Measurements from ENCODE around the gene GID8. TPM values are rescaled to one million over a fixed set of nuclear protein-coding genes. Genes with fewer than 3 reads are reported as not detected.
A peak's percentile ranks its signal among the peaks of the same experiment; 100 is the strongest.

GID8 gene
- total and polyA plus RNA-seq, 2 of the 13 experiments (the other 11 are each of a cell fraction or from before 2014, with no cell fraction given): 39.6 to 59.8 TPM

DNA sequence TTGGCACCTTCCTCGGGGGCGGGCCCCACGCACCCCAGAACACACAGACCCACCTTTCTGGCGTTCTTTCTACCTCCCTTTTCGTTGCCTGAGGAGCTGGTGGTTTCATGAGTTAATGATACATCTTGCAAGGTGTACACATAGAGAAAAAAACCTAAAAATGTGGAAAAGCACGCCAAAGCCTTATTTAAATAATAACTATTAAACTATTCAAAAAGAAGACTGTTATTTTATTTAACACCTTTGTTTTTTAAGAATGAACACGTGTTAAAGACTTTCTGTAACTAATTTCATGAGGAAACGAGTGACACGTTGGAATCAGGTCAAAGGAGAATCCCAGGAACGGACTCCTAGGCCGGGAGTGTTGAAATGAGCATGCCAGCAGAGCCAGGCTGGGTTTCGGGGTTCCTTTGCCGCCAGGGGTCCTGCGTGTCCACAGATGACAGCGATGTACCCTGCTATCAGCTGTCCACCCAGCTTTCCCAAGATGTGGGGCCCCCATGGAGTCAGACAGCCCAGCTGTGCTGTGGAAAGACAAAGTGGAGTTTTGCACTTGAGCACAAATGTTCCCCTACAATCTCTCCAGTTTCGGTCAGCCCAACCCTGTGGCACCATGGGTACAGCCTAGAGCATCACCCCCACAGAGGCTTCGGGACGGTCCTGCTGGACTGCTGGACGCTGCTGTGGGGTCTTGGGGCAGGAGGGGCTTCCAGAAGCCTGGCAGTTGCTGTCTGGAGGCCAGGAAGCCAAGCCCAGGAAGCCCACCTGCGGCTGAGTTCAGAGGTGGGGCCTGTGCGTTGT is 30.6 kb downstream of the GID8 start (continued):
- TF ChIP-seq, protein P1, sequence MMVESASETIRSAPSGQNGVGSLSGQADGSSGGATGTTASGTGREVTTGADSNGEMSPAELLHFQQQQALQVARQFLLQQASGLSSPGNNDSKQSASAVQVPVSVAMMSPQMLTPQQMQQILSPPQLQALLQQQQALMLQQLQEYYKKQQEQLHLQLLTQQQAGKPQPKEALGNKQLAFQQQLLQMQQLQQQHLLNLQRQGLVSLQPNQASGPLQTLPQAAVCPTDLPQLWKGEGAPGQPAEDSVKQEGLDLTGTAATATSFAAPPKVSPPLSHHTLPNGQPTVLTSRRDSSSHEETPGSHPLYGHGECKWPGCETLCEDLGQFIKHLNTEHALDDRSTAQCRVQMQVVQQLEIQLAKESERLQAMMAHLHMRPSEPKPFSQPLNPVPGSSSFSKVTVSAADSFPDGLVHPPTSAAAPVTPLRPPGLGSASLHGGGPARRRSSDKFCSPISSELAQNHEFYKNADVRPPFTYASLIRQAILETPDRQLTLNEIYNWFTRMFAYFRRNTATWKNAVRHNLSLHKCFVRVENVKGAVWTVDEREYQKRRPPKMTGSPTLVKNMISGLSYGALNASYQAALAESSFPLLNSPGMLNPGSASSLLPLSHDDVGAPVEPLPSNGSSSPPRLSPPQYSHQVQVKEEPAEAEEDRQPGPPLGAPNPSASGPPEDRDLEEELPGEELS (CRISPR knock-in tag; IDR thresholded peaks at IDR 0.05): peak; percentile 11; the same call in 1 of the 2 replicates
- peak; percentile 66 for TF ChIP-seq ZNF883 (CRISPR knock-in tag; IDR thresholded peaks at IDR 0.05; ENCODE audit: not compliant biosample characterization)
- peak; percentile 70 for TF ChIP-seq NFKB2 (CRISPR knock-in tag; IDR thresholded peaks at IDR 0.05; ENCODE audit: borderline replicate concordance)
- TF ChIP-seq, protein P2, sequence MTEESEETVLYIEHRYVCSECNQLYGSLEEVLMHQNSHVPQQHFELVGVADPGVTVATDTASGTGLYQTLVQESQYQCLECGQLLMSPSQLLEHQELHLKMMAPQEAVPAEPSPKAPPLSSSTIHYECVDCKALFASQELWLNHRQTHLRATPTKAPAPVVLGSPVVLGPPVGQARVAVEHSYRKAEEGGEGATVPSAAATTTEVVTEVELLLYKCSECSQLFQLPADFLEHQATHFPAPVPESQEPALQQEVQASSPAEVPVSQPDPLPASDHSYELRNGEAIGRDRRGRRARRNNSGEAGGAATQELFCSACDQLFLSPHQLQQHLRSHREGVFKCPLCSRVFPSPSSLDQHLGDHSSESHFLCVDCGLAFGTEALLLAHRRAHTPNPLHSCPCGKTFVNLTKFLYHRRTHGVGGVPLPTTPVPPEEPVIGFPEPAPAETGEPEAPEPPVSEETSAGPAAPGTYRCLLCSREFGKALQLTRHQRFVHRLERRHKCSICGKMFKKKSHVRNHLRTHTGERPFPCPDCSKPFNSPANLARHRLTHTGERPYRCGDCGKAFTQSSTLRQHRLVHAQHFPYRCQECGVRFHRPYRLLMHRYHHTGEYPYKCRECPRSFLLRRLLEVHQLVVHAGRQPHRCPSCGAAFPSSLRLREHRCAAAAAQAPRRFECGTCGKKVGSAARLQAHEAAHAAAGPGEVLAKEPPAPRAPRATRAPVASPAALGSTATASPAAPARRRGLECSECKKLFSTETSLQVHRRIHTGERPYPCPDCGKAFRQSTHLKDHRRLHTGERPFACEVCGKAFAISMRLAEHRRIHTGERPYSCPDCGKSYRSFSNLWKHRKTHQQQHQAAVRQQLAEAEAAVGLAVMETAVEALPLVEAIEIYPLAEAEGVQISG (CRISPR knock-in tag; IDR thresholded peaks at IDR 0.05): peak; percentile 64
- TF ChIP-seq RARA (CRISPR knock-in tag; IDR thresholded peaks at IDR 0.05): peak; percentile 6; the same call in 1 of the 2 replicates
- TF ChIP-seq, protein P3, sequence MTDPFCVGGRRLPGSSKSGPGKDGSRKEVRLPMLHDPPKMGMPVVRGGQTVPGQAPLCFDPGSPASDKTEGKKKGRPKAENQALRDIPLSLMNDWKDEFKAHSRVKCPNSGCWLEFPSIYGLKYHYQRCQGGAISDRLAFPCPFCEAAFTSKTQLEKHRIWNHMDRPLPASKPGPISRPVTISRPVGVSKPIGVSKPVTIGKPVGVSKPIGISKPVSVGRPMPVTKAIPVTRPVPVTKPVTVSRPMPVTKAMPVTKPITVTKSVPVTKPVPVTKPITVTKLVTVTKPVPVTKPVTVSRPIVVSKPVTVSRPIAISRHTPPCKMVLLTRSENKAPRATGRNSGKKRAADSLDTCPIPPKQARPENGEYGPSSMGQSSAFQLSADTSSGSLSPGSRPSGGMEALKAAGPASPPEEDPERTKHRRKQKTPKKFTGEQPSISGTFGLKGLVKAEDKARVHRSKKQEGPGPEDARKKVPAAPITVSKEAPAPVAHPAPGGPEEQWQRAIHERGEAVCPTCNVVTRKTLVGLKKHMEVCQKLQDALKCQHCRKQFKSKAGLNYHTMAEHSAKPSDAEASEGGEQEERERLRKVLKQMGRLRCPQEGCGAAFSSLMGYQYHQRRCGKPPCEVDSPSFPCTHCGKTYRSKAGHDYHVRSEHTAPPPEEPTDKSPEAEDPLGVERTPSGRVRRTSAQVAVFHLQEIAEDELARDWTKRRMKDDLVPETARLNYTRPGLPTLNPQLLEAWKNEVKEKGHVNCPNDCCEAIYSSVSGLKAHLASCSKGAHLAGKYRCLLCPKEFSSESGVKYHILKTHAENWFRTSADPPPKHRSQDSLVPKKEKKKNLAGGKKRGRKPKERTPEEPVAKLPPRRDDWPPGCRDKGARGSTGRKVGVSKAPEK (CRISPR knock-in tag; IDR thresholded peaks at IDR 0.05; ENCODE audit: borderline replicate concordance): no peak; the same call in 1 of the 2 replicates
- TF ChIP-seq ZNF747 (CRISPR knock-in tag; IDR thresholded peaks at IDR 0.05; ENCODE audit: borderline replicate concordance): peak; percentile 90
- TF ChIP-seq NR2F1 (CRISPR knock-in tag; IDR thresholded peaks at IDR 0.05): no peak
- TF ChIP-seq NKX3-1 (CRISPR knock-in tag; IDR thresholded peaks at IDR 0.05): 0 out of 2 replicates have a peak, but pooled peaks have one; percentile 67
- TF ChIP-seq, protein P4, sequence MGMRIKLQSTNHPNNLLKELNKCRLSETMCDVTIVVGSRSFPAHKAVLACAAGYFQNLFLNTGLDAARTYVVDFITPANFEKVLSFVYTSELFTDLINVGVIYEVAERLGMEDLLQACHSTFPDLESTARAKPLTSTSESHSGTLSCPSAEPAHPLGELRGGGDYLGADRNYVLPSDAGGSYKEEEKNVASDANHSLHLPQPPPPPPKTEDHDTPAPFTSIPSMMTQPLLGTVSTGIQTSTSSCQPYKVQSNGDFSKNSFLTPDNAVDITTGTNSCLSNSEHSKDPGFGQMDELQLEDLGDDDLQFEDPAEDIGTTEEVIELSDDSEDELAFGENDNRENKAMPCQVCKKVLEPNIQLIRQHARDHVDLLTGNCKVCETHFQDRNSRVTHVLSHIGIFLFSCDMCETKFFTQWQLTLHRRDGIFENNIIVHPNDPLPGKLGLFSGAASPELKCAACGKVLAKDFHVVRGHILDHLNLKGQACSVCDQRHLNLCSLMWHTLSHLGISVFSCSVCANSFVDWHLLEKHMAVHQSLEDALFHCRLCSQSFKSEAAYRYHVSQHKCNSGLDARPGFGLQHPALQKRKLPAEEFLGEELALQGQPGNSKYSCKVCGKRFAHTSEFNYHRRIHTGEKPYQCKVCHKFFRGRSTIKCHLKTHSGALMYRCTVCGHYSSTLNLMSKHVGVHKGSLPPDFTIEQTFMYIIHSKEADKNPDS (CRISPR knock-in tag; IDR thresholded peaks at IDR 0.05): no peak
- 0 out of 2 replicates have a peak, but pooled peaks have one; percentile 15 for TF ChIP-seq TGIF2 (CRISPR knock-in tag; IDR thresholded peaks at IDR 0.05)
- TF ChIP-seq NFATC3 (CRISPR knock-in tag; IDR thresholded peaks at IDR 0.05): no peak
- TF ChIP-seq HNF4G (IDR thresholded peaks at IDR 0.05; ENCODE audit: borderline replicate concordance, low read depth, low read length): no peak
- 0 out of 2 replicates have a peak, but pooled peaks have one; percentile 34 for TF ChIP-seq HNF4G (CRISPR knock-in tag; IDR thresholded peaks at IDR 0.05; ENCODE audit: borderline replicate concordance, low read depth)
